ENCODE data around the gene UBE2D3. TPM values are rescaled to one million over a fixed set of nuclear protein-coding genes. Genes with fewer than 3 reads are reported as not detected.
"Not testable (repeated sequence)": the region's sequence is repeated elsewhere in the genome, so short reads cannot be mapped to it uniquely, and the experiment has no call there.

UBE2D3 gene
- polyA plus RNA-seq (ENCODE audit: insufficient read length in 10 of 10): 100 to 1,000 TPM; 239 to 289 (median 275) TPM
- long read RNA-seq, donor 1, full-length matches to known transcripts: 50 of 58 reads
- long read RNA-seq, donor 1, partial matches to known transcripts: 8 of 58 reads
- long read RNA-seq, donor 1, other reads (novel, unspliced or antisense): 0 of 58 reads
- long read RNA-seq, donor 2, transcript UBE2D3-210 (8 exons, 3,990 nt): major isoform, 36 of 95 reads
- long read RNA-seq, donor 2, transcript UBE2D3-207 (8 exons, 2,368 nt): minor isoform, 6 of 95 reads
- long read RNA-seq, donor 2, transcript UBE2D3-208 (8 exons, 2,227 nt): minor isoform, 5 of 95 reads
- long read RNA-seq, donor 2, partial matches to known transcripts: 45 of 95 reads
- long read RNA-seq, donor 2, other reads (novel, unspliced or antisense): 0 of 95 reads
- long read RNA-seq, donor 3: 0 reads
- long read RNA-seq, donor 4, full-length matches to known transcripts: 36 of 83 reads
- long read RNA-seq, donor 4, partial matches to known transcripts: 41 of 83 reads
- long read RNA-seq, donor 4, other reads (novel, unspliced or antisense): 6 of 83 reads
- long read RNA-seq, donor 5, full-length matches to known transcripts: 65 of 117 reads
- long read RNA-seq, donor 5, partial matches to known transcripts: 41 of 117 reads
- long read RNA-seq, donor 5, other reads (novel, unspliced or antisense): 11 of 117 reads
- long read RNA-seq, donor 6, full-length matches to known transcripts: 71 of 106 reads
- long read RNA-seq, donor 6, partial matches to known transcripts: 20 of 106 reads
- long read RNA-seq, donor 6, other reads (novel, unspliced or antisense): 15 of 106 reads
- long read RNA-seq, donor 7, full-length matches to known transcripts: 37 of 53 reads
- long read RNA-seq, donor 7, partial matches to known transcripts: 16 of 53 reads
- long read RNA-seq, donor 7, other reads (novel, unspliced or antisense): 0 of 53 reads
- long read RNA-seq, donor 8, transcript UBE2D3-207 (8 exons, 2,368 nt): minor isoform, 6 of 56 reads
- long read RNA-seq, donor 8, transcript UBE2D3-210 (8 exons, 3,990 nt): major isoform, 35 of 56 reads
- long read RNA-seq, donor 8, partial matches to known transcripts: 9 of 56 reads
- long read RNA-seq, donor 8, other reads (novel, unspliced or antisense): 0 of 56 reads
- long read RNA-seq, donor 9, partial matches to known transcripts: 0 of 6 reads
- long read RNA-seq, donor 9, other reads (novel, unspliced or antisense): 0 of 6 reads

- peak; percentile 96 to 99 (median 96) for DNase-seq
These were observed at the start of gene UBE2D3 for GRCh38 chr4:102826890-102827673. TSS of gene UBE2D3 (minus strand) at chr4:102827551. CDS start at chr4:102826508, 1,043 bp downstream.

GRCh38 chr4:102871772-102872171 lies 44.4 kb upstream of the UBE2D3 start:
- no peak for DNase-seq

GRCh38 chr4:102869569-102870197 lies 42.3 kb upstream of the UBE2D3 start:
- DNase-seq: no peak

GRCh38 chr4:102868781-102869568 lies 41.6 kb upstream of the UBE2D3 start, which contains the start of gene CISD2:
TSS of gene CISD2 (plus strand) at chr4:102868992. CDS start at chr4:102869085, 93 bp downstream.
- DNase-seq: peak; percentile 91 to 98 (median 94)

- DNase-seq: no peak
These were observed 40.9 kb upstream of the UBE2D3 start for GRCh38 chr4:102868153-102868780.

GRCh38 chr4:102867278-102868152 lies 40.2 kb upstream of the UBE2D3 start:
- no peak for DNase-seq

- not testable (repeated sequence) for DNase-seq
These were observed 38.0 kb upstream of the UBE2D3 start for GRCh38 chr4:102865327-102865726.

GRCh38 chr4:102862747-102863146 lies 35.4 kb upstream of the UBE2D3 start:
- DNase-seq: no peak

- DNase-seq: no peak
These were observed 34.7 kb upstream of the UBE2D3 start for GRCh38 chr4:102862016-102862415.

GRCh38 chr4:102860611-102861324 lies 33.4 kb upstream of the UBE2D3 start:
- no peak for DNase-seq

- no peak for DNase-seq
These were observed 31.6 kb upstream of the UBE2D3 start for GRCh38 chr4:102858828-102859464.

- DNase-seq: no peak
These were observed 23.0 kb upstream of the UBE2D3 start for GRCh38 chr4:102850370-102850769.

GRCh38 chr4:102849579-102850104 lies 22.3 kb upstream of the UBE2D3 start:
- no peak for DNase-seq

- DNase-seq: no peak
These were observed 20.3 kb upstream of the UBE2D3 start for GRCh38 chr4:102847687-102848086.

- no peak for DNase-seq
These were observed 16.6 kb upstream of the UBE2D3 start for GRCh38 chr4:102843938-102844337.

GRCh38 chr4:102843273-102843672 lies 15.9 kb upstream of the UBE2D3 start:
- no peak for DNase-seq

- no peak for DNase-seq
These were observed 15.0 kb upstream of the UBE2D3 start for GRCh38 chr4:102842367-102842766.
